ENCODE results near the gene CTNS.

- TF ChIP-seq CTCF (IDR thresholded peaks at IDR 0.05) (no peak), EZH2 (IDR thresholded peaks at IDR 0.05) (no peak), EZH2phosphoT487 (IDR thresholded peaks at IDR 0.05) (no peak)
These were observed 63.4 kb downstream of the CTNS start for GRCh38 chr17:3699951-3700350.
